Frontal cortex (tissue), 4 donors: ENCODE results near the gene PLEKHA8. TPM values are rescaled to one million over a fixed set of nuclear protein-coding genes. Genes with fewer than 3 reads are reported as not detected.

Experiments
- DNase-seq, 2 donors: peaks; one replicate each; pipeline ENCODE4 v3.0.0; 2012; ENCODE audit warnings: low spot score in 2 of 2
- FAIRE-seq: peaks from 2 replicates; lab custom pipeline; 2012; peaks lifted over from hg19 to GRCh38; lab: Jason Lieb, UNC
- small RNA-seq: library from RNA; depleted of rRNA; stranded (forward); fragments of <200 nt; gene quantifications from one replicate; pipeline ENCODE3, GENCODE V24; 2014
- total RNA-seq: library from RNA; depleted of rRNA; stranded (reverse); fragments of >200 nt; gene quantifications from one replicate; pipeline ENCODE4 v1.2.3, GENCODE V29; 2014
- donor health status: control.
- donor health status: control.
- donor health status: control.

The PLEKHA8 gene
- total RNA-seq, 1 donor from 2014 or later: 30.6 TPM

GRCh38 chr7:30177965-30178364, 149.8 kb downstream of the PLEKHA8 start:
- DNase-seq: no peak
- no peak for FAIRE-seq

- FAIRE-seq: no peak
Observed at GRCh38 chr7:30178748-30179436, 150.7 kb downstream of the PLEKHA8 start.

More at GRCh38 chr7:30178748-30179436, 150.7 kb downstream of the PLEKHA8 start:
- DNase-seq: no peak

Small RNA genes within 50 kb of the gene (small RNA-seq; reads per million reads assigned to genes)
- gene RPS27P16: not detected

Other genes starting within 250 kb of the PLEKHA8 start
- 4.1 TPM for gene WIPF3, start 221.9 kb upstream of the PLEKHA8 start, total RNA-seq
- 88.5 TPM for gene SCRN1, start 38.6 kb upstream of the PLEKHA8 start, total RNA-seq
- gene FKBP14, start 1.7 kb upstream of the PLEKHA8 start, total RNA-seq: 7.3 TPM
- 368 TPM for gene MTURN, start 106.6 kb downstream of the PLEKHA8 start, total RNA-seq